ENCODE measurements around the gene GMEB2.

Gene GMEB2

DNA sequence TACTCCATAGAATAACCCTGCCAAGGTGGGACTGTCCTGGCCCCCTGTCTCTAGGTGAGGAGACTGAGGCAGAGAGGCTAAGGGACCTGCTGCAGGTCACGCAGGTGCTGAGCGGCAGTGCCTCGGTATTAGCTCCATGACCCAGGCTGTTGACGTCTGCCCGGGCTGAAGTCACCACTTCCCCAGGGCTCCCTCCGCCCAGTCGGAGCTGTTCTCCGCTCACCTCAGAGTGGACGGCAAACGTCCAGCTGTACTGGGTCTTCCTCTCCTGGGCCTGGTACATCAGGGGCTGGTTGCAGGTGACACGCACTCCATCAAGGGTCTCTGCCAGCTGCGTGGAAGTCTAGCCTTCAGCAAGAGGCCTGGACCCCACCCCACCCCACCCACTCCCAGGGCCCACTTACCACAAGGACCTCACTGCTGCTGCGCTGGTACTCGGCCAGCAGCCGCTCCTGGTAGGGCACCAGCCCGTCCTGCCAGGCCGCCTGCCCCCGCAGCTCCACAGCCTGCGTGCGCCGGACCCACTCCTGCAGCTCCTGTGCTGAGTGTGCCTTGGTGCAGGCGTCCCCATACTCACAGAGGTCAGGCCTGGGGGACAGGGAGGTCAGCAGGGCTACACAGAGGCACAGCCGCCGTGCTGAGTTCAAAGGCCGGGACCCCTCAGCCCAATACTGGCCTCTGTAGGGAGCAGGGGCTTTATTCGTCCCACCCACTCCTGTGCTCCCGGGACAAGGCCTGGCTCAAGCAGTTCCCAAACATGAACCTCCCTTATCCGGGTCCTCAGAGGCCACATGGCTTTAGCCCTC is 56.4 kb downstream of the GMEB2 start:
- Histone ChIP-seq H3K36me3 (replicated peaks in 1 of 2; ENCODE audit: control insufficient read depth in 2 of 2, insufficient read depth in 2 of 2, low read length in 2 of 2) (no peaks in the 10 kb centered on the region), H3K4me3 (ENCODE audit: low read length in 2 of 2) (no peak overlapping the region), H3K23ac (ENCODE audit: low read depth, low read length, poor library complexity) (peak overlapping the region; percentile 55), H3K27me3 (ENCODE audit: control insufficient read depth in 3 of 3, insufficient read depth in 3 of 3, low read depth in 1 of 3, low read length in 3 of 3) (no peaks in the 10 kb centered on the region), H3K79me1 (ENCODE audit: low read depth, low read length) (peaks cover 3% of the 10 kb centered on the region), H3K14ac (ENCODE audit: low read length) (no peak overlapping the region), H3K4me1 (ENCODE audit: control insufficient read depth in 2 of 2, insufficient read depth in 1 of 2, low read depth in 1 of 2, low read length in 2 of 2) (peaks cover 3 to 14% of the 10 kb centered on the region in 2 donors), H2BK5ac (ENCODE audit: low read length) (no peak overlapping the region), H2BK15ac (ENCODE audit: low read length) (no peak overlapping the region), H4K8ac (ENCODE audit: low read depth, low read length) (no peak overlapping the region), H3K4me2 (ENCODE audit: insufficient read depth, low read length, poor library complexity, severe bottlenecking) (no peak overlapping the region), H3K9me3 (replicated peaks in 1 of 2; ENCODE audit: control insufficient read depth in 2 of 2, insufficient read depth in 1 of 2, low read depth in 1 of 2, low read length in 2 of 2) (no peaks in the 10 kb centered on the region), H2AK5ac (ENCODE audit: low read depth, low read length) (no peak overlapping the region), H2BK12ac (ENCODE audit: low read length) (no peak overlapping the region), H3K18ac (ENCODE audit: low read length) (peak overlapping the region; percentile 17), H2AFZ (ENCODE audit: low read length) (no peak overlapping the region), H3K27ac (replicated peaks; ENCODE audit: low read length) (no peak overlapping the region), H3K9ac (ENCODE audit: low read depth, low read length, poor library complexity) (no peak overlapping the region), H4K91ac (ENCODE audit: low read depth, low read length, poor library complexity) (no peak overlapping the region), H3K4ac (ENCODE audit: low read length) (no peak overlapping the region), H2BK120ac (ENCODE audit: low read depth, low read length) (no peak overlapping the region)
- WGBS, 2 donors (ENCODE audit: extremely low coverage in 2 of 2, insufficient read length in 2 of 2, insufficient replicate concordance in 1 of 2): no CpG with 5 or more reads among the region's 28 CpGs
- no peak for DNase-seq (ENCODE audit: low spot score)

- Histone ChIP-seq H3K27me3 (ENCODE audit: control insufficient read depth in 3 of 3, insufficient read depth in 3 of 3, low read depth in 1 of 3, low read length in 3 of 3) (no peaks in the 10 kb centered on the region), H3K18ac (ENCODE audit: low read length) (peak overlapping the region; percentile 57), H2AFZ (ENCODE audit: low read length) (no peak overlapping the region), H3K14ac (ENCODE audit: low read length) (peak overlapping the region; percentile 17), H2AK5ac (ENCODE audit: low read depth, low read length) (no peak overlapping the region), H4K8ac (ENCODE audit: low read depth, low read length) (peak overlapping the region; percentile 43), H2BK12ac (ENCODE audit: low read length) (peak overlapping the region; percentile 41), H3K9me3 (replicated peaks in 1 of 2; ENCODE audit: control insufficient read depth in 2 of 2, insufficient read depth in 1 of 2, low read depth in 1 of 2, low read length in 2 of 2) (no peaks in the 10 kb centered on the region), H3K9ac (ENCODE audit: low read depth, low read length, poor library complexity) (peak overlapping the region; percentile 21), H3K4me1 (ENCODE audit: control insufficient read depth in 2 of 2, insufficient read depth in 1 of 2, low read depth in 1 of 2, low read length in 2 of 2) (peaks cover 2 to 7% of the 10 kb centered on the region in 2 donors), H2BK15ac (ENCODE audit: low read length) (peak overlapping the region; percentile 49), H3K79me1 (ENCODE audit: low read depth, low read length) (peaks cover 4% of the 10 kb centered on the region), H3K4me2 (ENCODE audit: insufficient read depth, low read length, poor library complexity, severe bottlenecking) (no peak overlapping the region), H3K4me3 (ENCODE audit: low read length in 2 of 2) (no peak overlapping the region), H4K91ac (ENCODE audit: low read depth, low read length, poor library complexity) (no peak overlapping the region), H3K23ac (ENCODE audit: low read depth, low read length, poor library complexity) (peak overlapping the region; percentile 43), H3K27ac (replicated peaks; ENCODE audit: low read length) (no peak overlapping the region), H3K4ac (ENCODE audit: low read length) (no peak overlapping the region), H2BK120ac (ENCODE audit: low read depth, low read length) (no peak overlapping the region), H2BK5ac (ENCODE audit: low read length) (no peak overlapping the region), H3K36me3 (replicated peaks in 1 of 2; ENCODE audit: control insufficient read depth in 2 of 2, insufficient read depth in 2 of 2, low read length in 2 of 2) (no peaks in the 10 kb centered on the region)
- no CpG with 5 or more reads among the region's 46 CpGs for WGBS, 2 donors (ENCODE audit: extremely low coverage in 2 of 2, insufficient read length in 2 of 2, insufficient replicate concordance in 1 of 2)
- no peak for DNase-seq (ENCODE audit: low spot score)
These were observed 57.6 kb downstream of the GMEB2 start for GRCh38 chr20:63568986-63569949.

DNA sequence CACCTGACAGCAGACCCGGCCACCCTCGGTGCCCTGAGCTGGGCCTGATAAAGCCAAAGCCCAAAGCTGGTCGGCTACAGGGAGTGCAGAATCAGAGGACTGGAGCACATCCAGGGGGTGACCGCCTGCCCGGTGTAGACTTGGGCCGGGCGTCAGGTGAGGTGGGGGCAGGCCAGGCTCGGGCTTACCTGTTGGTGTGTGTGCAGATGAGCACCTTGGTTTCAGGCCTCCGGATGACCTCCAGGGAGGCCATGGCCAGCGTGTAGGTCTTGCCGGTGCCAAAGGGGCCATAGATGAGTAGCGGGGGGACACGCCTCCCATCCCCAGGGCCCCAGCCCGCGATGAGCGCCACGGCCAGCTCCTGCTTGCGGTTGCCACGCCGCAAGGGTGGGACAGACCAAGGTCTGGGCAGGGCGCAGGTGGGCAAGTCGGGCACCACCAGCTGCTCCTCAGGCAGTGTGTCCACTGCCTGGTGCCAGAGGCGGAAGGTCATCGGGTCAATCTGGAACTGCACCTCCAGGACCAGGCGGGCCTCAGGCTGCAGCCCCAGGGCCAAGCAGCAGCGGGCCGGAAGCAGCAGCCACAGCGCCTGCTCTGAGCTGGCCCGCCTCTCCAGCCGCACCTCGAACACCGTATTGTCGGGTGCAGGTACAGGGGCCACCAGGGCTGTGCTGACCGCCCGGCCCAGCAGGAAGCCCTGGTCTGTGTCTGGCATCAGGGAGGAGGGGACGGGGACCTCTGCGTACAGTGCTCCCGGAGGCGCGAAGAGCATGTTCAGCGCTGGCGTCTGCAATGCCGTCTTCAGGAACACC is 58.5 kb downstream of the GMEB2 start:
- Histone ChIP-seq H3K27me3 (ENCODE audit: control insufficient read depth in 3 of 3, insufficient read depth in 3 of 3, low read depth in 1 of 3, low read length in 3 of 3) (no peaks in the 10 kb centered on the region), H2AFZ (ENCODE audit: low read length) (no peak overlapping the region)

More for the DNA sequence above, 58.5 kb downstream of the GMEB2 start:
- H4K91ac ChIP-seq (ENCODE audit: low read depth, low read length, poor library complexity): peak overlapping the region; percentile 53
- H4K8ac ChIP-seq (ENCODE audit: low read depth, low read length): no peak overlapping the region
- peak overlapping the region; percentile 53 for H3K4ac ChIP-seq (ENCODE audit: low read length)
- H3K36me3 ChIP-seq (replicated peaks in 1 of 2; ENCODE audit: control insufficient read depth in 2 of 2, insufficient read depth in 2 of 2, low read length in 2 of 2): no peaks in the 10 kb centered on the region
- WGBS, 2 donors (ENCODE audit: extremely low coverage in 2 of 2, insufficient read length in 2 of 2, insufficient replicate concordance in 1 of 2): no CpG with 5 or more reads among the region's 43 CpGs
- peaks cover 4% of the 10 kb centered on the region for H3K79me1 ChIP-seq (ENCODE audit: low read depth, low read length)
- no peak overlapping the region for H3K18ac ChIP-seq (ENCODE audit: low read length)
- H3K9me3 ChIP-seq (replicated peaks in 1 of 2; ENCODE audit: control insufficient read depth in 2 of 2, insufficient read depth in 1 of 2, low read depth in 1 of 2, low read length in 2 of 2): no peaks in the 10 kb centered on the region
- H2BK120ac ChIP-seq (ENCODE audit: low read depth, low read length): no peak overlapping the region
- H3K9ac ChIP-seq (ENCODE audit: low read depth, low read length, poor library complexity): no peak overlapping the region
- H3K4me1 ChIP-seq (ENCODE audit: control insufficient read depth in 2 of 2, insufficient read depth in 1 of 2, low read depth in 1 of 2, low read length in 2 of 2): peaks cover 2 to 3% of the 10 kb centered on the region in 2 donors
- peak overlapping the region; percentile 37 for H2AK5ac ChIP-seq (ENCODE audit: low read depth, low read length)
- no peak overlapping the region for H3K4me2 ChIP-seq (ENCODE audit: insufficient read depth, low read length, poor library complexity, severe bottlenecking)
- no peak for DNase-seq (ENCODE audit: low spot score)
- no peak overlapping the region for H2BK15ac ChIP-seq (ENCODE audit: low read length)
- H3K14ac ChIP-seq (ENCODE audit: low read length): peak overlapping the region; percentile 56
- H2BK12ac ChIP-seq (ENCODE audit: low read length): peak overlapping the region; percentile 41
- no peak overlapping the region for H3K4me3 ChIP-seq (ENCODE audit: low read length in 2 of 2)
- no peak overlapping the region for H3K23ac ChIP-seq (ENCODE audit: low read depth, low read length, poor library complexity)
- H2BK5ac ChIP-seq (ENCODE audit: low read length): no peak overlapping the region
- H3K27ac ChIP-seq (replicated peaks; ENCODE audit: low read length): no peak overlapping the region

All from neuronal stem cell (in vitro differentiated cells).